PC-9 (cell line): ENCODE data around the gene ZNF787. TPM values are rescaled to one million over a fixed set of nuclear protein-coding genes. Genes with fewer than 3 reads are reported as not detected.
"Not testable (repeated sequence)": the region's sequence is repeated elsewhere in the genome, so short reads cannot be mapped to it uniquely, and the experiment has no call there.

Source experiments
- BruUV-seq: library from RNA; stranded (reverse); fragments of 400-500 nt; replicated peaks from 2 replicates; lab custom pipeline; 2021; lab: Mats Ljungman, UMichigan
- CTCF ChIA-PET: fragments of 300-600 bp; sonication (Branson Sonifier 250); formaldehyde crosslinking; loops from one replicate; lab custom pipeline; 2022; ENCODE audit warnings: antibody characterized with exemption; lab: Charles Lee
- POLR2A ChIA-PET: fragments of 300-600 bp; sonication (Branson Sonifier 250); formaldehyde crosslinking; loops from one replicate; lab custom pipeline; 2022; ENCODE audit warnings: antibody characterized with exemption; ENCODE audit not compliant: unreplicated experiment; lab: Charles Lee
- DNase-seq, 2 experiments: peaks; one replicate each; pipeline versions ENCODE4 v3.0.0 to v3.0.0-alpha.2; 2015 to 2022; ENCODE audit warnings: mixed read lengths in 1 of 2
- H2AFZ ChIP-seq: fragments of 200-600 bp; sonication (generic); 2 replicates; pipeline ENCODE4 v1.8.1; 2017; ENCODE audit warnings: antibody characterized with exemption
- H3F3A ChIP-seq: fragments of 200-600 bp; sonication (generic); 2 replicates; pipeline ENCODE4 v1.8.1; 2017; ENCODE audit warnings: antibody characterized with exemption, mild to moderate bottlenecking, low read depth; ENCODE audit not compliant: insufficient read depth
- H3K27ac ChIP-seq: fragments of 200-600 bp; sonication (generic); 2 replicates; pipeline ENCODE4 v1.6.1; 2016; ENCODE audit warnings: mixed run types
- H3K27me3 ChIP-seq: fragments of 200-600 bp; sonication (generic); 2 replicates; pipeline ENCODE4 v1.6.1; 2016; ENCODE audit warnings: low read depth, mixed run types; ENCODE audit not compliant: insufficient read depth
- H3K36me3 ChIP-seq: fragments of 200-600 bp; sonication (generic); 2 replicates; pipeline ENCODE4 v1.6.1; 2016; ENCODE audit warnings: low read depth, mixed run types
- H3K4me1 ChIP-seq: fragments of 200-600 bp; sonication (generic); replicated peaks from 2 replicates; pipeline ENCODE4 v1.6.1; 2016; ENCODE audit warnings: mixed run types; ENCODE audit not compliant: insufficient read depth
- H3K4me2 ChIP-seq: fragments of 200-600 bp; sonication (generic); 2 replicates; pipeline ENCODE4 v1.6.1; 2017; ENCODE audit warnings: mixed run types
- H3K4me3 ChIP-seq: fragments of 200-600 bp; sonication (generic); 2 replicates; pipeline ENCODE4 v1.6.1; 2016; ENCODE audit warnings: mixed run types
- H3K79me2 ChIP-seq: fragments of 200-600 bp; sonication (generic); 2 replicates; pipeline ENCODE4 v1.6.1; 2017; ENCODE audit warnings: low read depth, mixed run types
- H3K9me2 ChIP-seq: fragments of 200-600 bp; sonication (generic); 2 replicates; pipeline ENCODE4 v1.8.1; 2017; ENCODE audit warnings: mild to moderate bottlenecking; ENCODE audit not compliant: insufficient read depth
- H3K9me3 ChIP-seq: fragments of 200-600 bp; sonication (generic); 2 replicates; pipeline ENCODE4 v1.8.1; 2016; ENCODE audit warnings: low read depth; ENCODE audit not compliant: insufficient read depth
- H4K20me1 ChIP-seq: fragments of 200-600 bp; sonication (generic); 2 replicates; pipeline ENCODE4 v1.8.1; 2017; ENCODE audit not compliant: insufficient read depth
- CTCF ChIP-seq: fragments of 200-600 bp; sonication (generic); conservative IDR thresholded peaks from 2 replicates; pipeline ENCODE4 v1.6.1; 2017; ENCODE audit warnings: mixed run types, antibody characterized with exemption, mild to moderate bottlenecking, moderate library complexity
- EZH2 ChIP-seq: fragments of 200-600 bp; sonication (generic); IDR thresholded peaks from 2 replicates; pipeline ENCODE4 v1.8.0; 2017; ENCODE audit warnings: antibody characterized with exemption, low read depth
- intact Hi-C: fragments of 100-400 bp; cut with micrococcal nuclease; formaldehyde crosslinking; loops from one replicate; pipeline ENCODE4 v1.10.0; 2022; ENCODE audit not compliant: unreplicated experiment
- total RNA-seq: library from RNA; stranded (reverse); gene quantifications from 2 replicates; pipeline ENCODE4 v1.2.3, GENCODE V29; 2021

The ZNF787 gene
- total RNA-seq, 1 experiment from 2014 or later: 51.4 TPM

DNA sequence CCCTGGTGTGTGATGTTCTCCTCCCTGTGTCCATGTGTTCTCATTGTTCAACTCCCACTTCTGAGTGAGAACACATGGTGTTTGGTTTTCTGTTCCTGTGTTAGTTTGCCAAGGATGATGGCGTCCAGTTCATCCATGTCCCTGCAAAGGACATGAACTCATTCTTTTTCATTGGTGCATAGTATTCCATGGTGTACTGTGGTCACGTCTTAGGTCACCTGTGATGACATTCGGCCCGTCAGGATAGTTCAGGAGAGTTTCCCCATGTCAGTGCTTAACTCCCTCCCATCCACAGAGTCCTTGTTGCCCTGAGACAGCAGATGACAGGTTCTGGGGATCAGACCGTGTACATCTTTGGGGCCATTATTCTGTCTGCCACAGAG is 28.6 kb upstream of the ZNF787 start:
- no peak for DNase-seq
- POLR2A ChIA-PET: no interaction called here
- Histone ChIP-seq H3K27ac (no peak overlapping the region), H3K4me1 (no peaks in the 10 kb centered on the region), H3K27me3 (no peaks in the 10 kb centered on the region), H3K9me3 (no peaks in the 10 kb centered on the region), H2AFZ (no peak overlapping the region), H3K79me2 (peaks cover 24% of the 10 kb centered on the region), H3K9me2 (no peaks in the 10 kb centered on the region), H3F3A (no peaks in the 10 kb centered on the region), H3K4me3 (no peak overlapping the region), H4K20me1 (peaks cover 39% of the 10 kb centered on the region), H3K36me3 (peaks cover 12% of the 10 kb centered on the region; the same call in 1 of the 2 replicates), H3K4me2 (no peak overlapping the region)
- intact Hi-C loops: no loop called here
- TF ChIP-seq CTCF: no peak
- no peak for TF ChIP-seq EZH2
- BruUV-seq: no TSS peak
- CTCF ChIA-PET: no interaction called here

GRCh38 chr19:56148955-56149655 is 28.0 kb upstream of the ZNF787 start:
- H3K4me3 ChIP-seq, H3K4me1 ChIP-seq, H2AFZ ChIP-seq, DNase-seq, POLR2A ChIA-PET, intact Hi-C loops, H3F3A ChIP-seq, H3K9me2 ChIP-seq, CTCF ChIA-PET, H3K4me2 ChIP-seq, H3K9me3 ChIP-seq, H3K27me3 ChIP-seq, BruUV-seq, H3K27ac ChIP-seq: not testable (repeated sequence)
- H4K20me1 ChIP-seq: peaks cover 41% of the 10 kb centered on the region
- H3K79me2 ChIP-seq: peaks cover 29% of the 10 kb centered on the region
- H3K36me3 ChIP-seq: peaks cover 11% of the 10 kb centered on the region; the same call in 1 of the 2 replicates

DNA sequence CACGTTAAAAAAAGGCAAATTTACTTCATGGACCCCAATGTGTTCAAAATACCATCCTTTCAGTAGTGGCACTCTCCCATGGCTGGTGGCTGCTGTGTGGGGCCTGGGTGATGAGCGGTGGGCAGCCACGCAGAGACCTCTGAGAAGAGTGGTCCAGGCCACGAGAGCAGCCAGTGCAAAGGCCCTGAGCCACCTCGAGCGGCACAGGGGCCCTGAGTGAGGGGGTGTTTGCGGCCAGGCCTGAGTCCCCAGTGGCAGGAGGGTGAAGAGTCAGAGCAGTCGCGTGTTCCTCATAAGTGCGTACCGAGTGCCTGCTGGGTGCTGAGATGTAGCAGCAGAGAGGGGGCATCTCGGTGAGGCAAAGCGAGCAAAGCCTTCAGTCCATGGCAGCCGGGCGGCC is 27.0 kb upstream of the ZNF787 start:
- peaks cover 40% of the 10 kb centered on the region for H3K79me2 ChIP-seq
- peaks cover 2% of the 10 kb centered on the region; the same call in 1 of the 2 replicates for H3K4me1 ChIP-seq
- ChIA-PET POLR2A (no interaction called here), CTCF (no interaction called here)
- H2AFZ ChIP-seq: no peak overlapping the region
- H3K27ac ChIP-seq: no peak overlapping the region
- H4K20me1 ChIP-seq: peaks cover 40% of the 10 kb centered on the region
- H3K27me3 ChIP-seq: no peaks in the 10 kb centered on the region
- TF ChIP-seq EZH2 (no peak), CTCF (no peak)
- no peaks in the 10 kb centered on the region for H3K9me3 ChIP-seq
- peaks cover 11% of the 10 kb centered on the region; the same call in 1 of the 2 replicates for H3K36me3 ChIP-seq
- H3K4me3 ChIP-seq: no peak overlapping the region
- no peak for DNase-seq
- intact Hi-C loops: no loop called here
- no peaks in the 10 kb centered on the region for H3K9me2 ChIP-seq
- no peak overlapping the region for H3K4me2 ChIP-seq
- BruUV-seq: no TSS peak
- H3F3A ChIP-seq: no peaks in the 10 kb centered on the region
